HG03442 (cell line): ENCODE measurements around the gene TMPRSS3.

ENCODE experiments used
- ATAC-seq: cut with Tn5 transposase; IDR thresholded peaks from one replicate; pipeline ENCODE4 v1.9.1; 2021; ENCODE audit warnings: mild to moderate bottlenecking, moderate library complexity; ENCODE audit not compliant: unreplicated experiment

The TMPRSS3 gene

DNA sequence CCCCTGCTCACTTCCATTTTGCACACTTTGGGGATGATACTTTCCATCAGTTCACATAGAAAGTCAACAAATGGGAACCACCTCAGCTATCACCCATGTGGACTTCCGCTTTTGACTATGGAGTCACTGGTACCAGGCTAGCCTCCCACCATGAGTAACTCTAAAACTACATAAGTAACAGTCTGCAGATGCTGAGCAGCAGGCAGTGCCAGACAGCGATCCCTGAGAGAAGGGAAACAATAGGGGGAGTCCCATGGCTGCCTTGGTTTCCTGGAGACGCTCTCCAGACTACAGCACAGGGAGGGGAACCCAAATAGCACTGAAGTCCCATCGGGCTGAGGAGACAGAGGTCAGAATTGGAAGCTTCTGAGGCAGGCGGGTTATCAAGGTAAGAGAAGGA, 42.2 kb downstream of the TMPRSS3 start:
- no peak for ATAC-seq

DNA sequence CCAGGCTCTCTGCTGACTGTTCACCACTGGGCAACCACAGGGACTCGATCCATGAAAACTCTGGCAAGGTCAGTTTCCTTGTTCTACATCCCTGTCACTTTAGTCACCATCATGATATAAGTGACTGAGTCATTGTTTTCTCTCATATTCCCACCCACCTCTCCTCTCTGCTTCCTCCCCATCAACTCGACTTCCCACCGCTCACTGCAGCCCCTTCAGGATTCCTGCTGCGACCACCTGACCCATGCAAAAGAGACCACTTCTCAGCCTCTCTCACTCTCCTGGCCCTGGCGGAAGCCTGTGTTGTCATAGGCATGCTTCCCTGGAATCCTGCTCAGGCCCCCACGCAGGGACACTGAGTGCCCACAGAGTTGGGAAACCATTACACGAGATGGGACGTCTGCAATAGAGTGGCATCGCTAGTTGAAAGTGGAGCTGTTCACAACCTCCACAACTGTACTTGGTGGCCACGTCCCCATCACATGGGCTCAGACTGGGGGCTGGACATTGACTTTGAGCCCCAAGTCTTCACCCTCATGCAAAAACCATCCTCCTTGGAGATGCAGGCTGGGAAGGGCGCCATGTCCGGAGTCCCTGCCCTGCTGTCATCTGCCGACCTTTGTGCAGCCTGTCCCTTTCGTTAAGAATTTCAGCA, 43.3 kb downstream of the TMPRSS3 start:
- ATAC-seq = no peak

DNA sequence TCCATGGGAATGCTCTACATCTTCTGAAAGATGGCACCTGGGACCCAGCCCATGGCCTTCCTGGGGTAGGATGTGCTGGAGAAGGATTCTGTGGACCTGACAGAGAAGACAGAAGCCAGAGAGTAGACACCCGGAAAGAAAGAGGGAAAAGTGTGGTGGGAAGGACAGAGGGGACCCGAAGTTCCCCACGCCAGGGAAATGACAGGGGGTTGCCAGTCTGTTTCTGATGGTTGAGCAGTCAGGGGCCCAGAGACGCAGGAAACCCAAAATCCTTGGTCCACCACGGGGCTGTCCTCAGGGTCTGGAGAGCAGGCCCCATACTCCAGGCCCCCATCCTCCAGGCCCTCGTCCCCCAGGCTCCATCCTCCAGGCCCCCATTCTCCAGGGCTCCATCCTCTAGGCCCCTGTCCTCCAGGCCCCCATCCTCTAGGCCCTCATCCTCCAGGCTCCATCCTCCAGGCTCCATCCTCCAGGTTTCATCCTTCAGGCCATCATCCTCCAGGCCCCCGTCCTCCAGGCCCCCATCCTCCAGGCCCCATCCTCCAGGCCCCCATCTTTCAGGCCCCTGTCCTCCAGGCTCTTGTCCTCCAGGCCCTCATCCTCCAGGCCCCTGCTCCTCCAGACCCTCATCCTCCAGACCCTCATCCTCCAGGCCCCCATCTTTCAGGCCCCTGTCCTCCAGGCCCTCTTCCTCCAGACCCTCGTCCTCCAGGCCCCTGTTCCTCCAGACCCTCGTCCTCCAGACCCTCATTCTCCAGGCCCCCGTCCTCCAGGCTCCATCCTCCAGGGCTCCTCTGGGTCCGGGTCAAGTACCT, 44.0 kb downstream of the TMPRSS3 start:
- ATAC-seq = no peak

DNA sequence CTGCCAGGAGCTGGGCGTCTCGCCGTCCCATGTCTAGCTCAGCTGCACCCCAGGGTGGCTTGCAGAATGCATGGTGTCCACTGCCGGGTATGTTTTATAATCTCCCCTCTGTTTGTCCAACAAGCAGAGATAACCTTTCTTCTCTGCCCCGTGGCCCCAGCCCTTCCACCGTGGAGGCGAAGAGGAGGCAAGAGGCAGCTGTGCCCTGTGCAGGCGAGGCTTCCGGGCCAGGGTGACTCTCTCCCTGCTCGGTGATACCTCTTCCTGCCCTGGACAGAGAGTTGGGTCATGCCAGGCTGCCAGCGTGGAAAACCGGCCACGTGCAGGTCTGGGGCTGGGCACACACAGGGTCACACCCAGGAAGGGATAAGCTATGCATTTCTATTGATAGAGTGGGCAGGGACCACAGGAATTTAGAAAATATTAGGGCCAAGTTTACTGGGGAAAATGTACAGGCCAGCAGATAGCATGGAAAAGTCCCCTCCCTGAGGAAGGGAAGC, 44.9 kb downstream of the TMPRSS3 start, which contains the start of gene TFF2:
Gene TFF2 (minus strand): TSS at position 68 of the 500 bp plus-strand sequence. CDS start 37 bp downstream, at position 31.
- no peak for ATAC-seq

DNA sequence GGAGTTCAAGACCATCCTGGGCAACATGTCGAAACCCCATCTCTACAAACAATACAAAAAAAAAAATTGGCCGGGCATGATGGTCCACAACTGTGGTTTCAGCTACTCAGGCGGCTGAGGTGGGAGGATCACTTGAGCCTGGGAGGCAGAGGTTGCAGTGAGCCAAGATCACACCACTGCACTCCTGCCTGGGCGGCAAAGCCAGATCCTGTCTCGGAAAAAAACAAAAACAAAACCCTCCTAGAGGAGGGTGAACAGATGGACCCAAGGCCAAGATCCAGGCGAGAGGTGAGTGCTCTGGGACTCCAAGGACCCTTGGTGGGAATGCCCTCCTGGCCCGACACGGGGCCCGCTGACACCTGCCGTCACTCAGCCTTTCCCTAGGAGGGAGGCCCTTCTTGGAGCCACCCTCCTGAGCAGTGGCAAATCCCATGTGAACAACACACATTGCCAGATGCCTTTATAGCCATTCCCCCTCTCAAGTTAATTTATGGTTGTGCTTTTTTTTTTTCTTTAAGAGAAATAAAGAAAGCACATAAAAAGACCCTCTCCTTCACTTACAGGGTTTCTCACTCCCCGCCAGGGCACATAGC, 45.4 kb downstream of the TMPRSS3 start:
- ATAC-seq = no peak

DNA sequence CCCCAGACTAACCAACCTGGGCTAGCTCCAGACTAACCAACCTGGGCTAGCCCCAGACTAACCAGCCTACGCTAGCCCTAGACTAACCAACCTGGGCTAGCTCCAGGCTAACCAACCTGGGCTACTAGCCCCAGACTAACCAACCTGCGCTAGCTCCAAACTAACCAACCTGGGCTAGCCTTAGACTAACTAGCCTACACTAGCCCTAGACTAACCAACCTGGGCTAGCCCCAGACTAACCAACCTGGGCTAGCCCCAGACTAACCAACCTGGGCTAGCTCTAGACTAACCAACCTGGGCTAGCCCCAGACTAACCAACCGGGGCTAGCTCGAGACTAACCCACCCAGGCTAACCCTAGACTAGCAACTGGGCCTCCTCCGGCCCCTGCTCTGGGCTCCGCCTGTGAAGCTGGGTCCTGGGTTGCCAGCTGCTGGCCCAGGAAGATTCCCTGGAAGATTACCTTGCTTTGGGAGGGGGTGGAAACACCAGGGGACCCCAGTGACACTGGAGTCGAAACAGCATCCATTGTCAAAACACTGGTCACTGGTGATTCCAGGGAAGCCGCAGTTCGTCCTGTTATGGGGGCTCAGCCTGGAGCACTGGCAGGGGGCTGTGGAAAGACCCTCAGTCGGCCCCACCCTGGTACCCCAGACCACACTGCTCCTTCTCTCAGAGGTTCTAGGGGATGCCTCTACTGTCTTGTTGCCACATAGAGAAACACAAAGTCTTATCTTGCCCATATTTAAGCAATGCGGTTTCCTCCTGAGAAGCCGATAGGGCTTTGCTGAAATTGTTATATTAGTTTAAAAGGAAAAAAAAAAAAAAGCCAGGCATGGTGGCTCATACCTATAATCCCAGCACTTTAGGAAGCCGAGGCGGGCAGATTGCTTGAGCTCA, 46.2 kb downstream of the TMPRSS3 start:
- ATAC-seq = no peak

DNA sequence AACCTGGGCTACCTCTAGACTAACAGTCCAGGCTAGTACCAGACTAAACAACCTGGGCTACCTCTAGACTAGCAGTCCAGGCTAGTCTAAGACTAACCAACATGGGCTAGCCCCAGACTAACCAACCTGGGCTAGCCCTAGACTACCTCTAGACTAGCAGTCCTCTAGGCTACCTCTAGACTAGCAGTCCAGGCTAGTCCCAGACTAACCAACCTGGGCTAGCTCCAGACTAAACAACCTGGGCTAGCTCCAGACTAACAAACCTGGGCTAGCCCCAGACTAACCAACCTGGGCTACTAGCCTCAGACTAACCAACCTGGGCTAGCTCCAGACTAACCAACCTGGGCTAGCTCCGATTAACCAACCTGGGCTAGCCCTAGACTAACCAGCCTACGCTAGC, 47.1 kb downstream of the TMPRSS3 start:
- no peak for ATAC-seq

DNA sequence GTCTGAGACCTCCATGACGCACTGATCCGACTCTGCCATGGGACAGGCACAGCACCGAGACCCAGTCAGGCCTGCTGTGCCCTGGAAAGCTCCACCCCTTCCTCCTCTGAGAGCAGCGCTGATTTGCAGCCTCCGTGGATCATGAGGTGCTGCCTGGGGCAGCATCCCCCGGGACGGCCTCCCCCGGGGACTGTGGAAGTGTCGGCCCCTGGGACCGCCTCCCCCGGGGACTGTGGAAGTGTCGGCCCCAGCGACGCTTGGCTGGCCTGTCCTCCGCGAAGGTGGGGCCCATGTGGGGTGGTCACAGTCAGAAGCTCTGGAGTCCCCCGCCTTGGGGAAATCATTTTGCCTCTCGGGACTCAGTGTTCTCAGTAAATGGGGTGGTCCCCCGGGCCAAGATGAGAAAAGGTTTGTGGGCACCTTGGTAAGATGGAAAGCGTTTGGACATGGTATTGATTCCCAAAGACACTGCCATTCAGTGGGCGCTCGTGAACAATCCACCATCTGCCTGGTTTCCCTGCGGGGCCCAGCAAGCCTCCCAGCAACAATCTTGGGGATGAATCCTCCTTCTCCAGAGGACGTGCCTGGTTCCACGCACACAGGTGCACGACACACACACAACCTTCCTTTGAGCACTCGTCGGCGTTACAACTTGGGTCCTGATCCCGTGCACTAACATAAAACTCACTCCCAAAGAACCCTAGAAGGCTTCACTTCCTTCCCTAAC, 48.1 kb downstream of the TMPRSS3 start:
- no peak for ATAC-seq

DNA sequence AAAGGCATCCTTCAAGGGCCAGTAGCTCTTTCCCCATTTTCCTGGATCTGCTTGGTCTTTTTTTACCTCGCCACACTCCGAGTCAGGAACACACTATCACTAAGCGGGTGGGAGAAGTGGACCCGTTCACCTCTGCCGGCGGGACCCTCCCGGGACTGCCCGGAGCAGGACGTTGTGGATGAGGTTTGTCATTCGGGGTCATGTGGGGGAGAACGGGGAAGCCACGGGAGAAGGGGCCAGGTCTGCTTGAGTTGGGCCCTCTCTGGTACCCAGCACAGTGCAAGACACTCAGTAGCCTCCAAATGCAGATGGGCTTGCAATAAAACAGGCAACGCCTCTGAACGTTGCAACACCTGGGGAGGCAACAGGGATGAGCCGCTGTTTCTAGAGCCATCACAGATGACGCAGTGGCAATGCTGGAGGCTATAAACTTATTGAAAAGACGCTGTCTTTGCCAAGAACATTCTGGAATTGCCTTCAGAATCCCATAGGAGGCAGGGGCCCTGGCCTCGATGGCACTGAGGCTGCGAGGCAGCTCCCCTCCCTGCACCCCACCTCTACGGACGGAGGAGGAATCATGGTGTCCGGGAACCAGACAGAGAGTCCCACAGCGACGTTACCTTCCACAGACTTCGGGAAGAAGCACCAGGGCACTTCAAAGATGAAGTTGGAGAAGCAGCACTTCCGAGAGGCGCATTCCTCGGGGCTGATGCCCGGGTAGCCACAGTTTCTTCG, 48.8 kb downstream of the TMPRSS3 start:
- ATAC-seq = no peak

DNA sequence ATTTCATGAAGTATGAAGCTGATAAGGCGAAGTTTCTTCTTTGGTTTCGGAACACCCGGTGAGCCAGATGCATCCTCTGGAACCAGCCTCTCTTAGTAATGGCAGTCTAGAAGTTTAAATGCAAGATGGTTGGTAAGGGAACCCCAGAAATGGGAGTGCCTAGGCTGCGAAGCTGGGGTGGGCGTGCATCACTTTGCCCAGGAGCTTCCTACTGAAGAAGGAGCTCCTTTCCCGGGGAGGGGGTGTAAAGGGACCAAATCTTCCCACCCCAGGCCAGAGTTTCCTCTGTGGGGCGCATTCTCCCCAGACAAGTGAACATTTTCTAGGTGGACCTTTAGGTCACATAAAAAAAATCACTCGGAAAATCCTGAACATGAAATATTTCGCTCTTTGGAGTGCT, 49.4 kb downstream of the TMPRSS3 start:
- ATAC-seq = no peak

DNA sequence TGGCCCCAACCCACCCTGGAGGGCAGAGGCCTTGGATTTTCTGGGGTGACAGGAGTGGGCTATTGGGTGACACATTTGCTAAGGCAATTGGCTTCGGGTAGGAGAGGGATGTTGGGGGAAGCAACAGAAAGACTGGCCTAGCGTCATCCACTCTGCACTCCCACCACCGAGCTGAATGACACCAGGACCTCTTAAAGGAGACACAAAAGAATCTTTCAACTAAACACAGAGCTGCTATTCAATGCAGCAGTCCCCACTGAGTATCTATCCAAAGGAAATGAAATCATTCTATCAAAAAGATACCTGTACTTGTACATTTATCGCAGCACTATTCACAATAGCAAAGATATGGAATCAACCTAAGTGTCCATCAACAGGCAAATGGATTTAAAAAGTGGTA, 51.2 kb downstream of the TMPRSS3 start:
- ATAC-seq = no peak

DNA sequence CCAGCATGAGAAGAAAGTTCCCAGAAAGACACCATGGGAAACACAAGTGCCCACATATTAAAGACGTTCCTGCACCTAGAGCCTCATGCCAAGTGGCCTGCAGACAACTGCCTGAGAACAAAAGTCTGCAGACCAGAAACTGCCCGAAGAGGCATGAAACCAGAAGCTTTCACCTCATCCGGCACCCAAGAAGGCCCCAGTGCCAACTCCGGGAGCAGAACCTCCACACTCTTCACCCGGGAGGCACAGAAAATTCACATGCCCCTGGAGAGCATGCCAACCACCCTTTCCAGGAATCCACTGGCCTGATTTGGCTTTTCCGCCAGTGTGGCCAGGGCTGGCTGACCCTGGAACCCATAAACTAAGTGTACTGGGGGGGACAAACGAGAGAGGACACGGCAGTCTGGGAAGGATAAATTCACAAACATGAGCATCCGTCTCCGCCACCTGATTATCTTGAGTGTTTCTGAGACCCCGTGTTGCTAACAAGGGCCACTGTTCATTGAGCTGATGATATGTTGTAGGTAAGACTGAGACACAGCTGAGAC, 51.8 kb downstream of the TMPRSS3 start:
- no peak for ATAC-seq

DNA sequence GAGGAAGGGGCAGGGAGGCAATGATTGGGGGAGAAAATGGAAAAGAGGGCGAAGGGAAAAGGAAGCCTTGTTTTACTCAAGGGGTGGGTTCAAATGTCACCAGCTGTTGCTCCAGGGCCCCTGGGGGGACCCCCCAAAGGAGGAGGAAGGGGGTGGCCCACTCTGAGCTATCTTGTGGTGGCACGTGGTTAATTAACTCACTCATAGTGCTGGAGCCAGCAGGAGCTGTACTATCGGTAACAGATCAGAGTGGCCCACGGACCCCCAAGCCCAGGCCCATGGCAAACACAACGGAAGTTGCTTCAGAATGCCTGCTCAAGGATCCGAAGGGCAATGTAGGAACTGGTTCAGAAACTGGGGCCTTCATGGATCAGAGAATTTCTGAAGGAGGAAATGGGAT, 52.3 kb downstream of the TMPRSS3 start:
- no peak for ATAC-seq

DNA sequence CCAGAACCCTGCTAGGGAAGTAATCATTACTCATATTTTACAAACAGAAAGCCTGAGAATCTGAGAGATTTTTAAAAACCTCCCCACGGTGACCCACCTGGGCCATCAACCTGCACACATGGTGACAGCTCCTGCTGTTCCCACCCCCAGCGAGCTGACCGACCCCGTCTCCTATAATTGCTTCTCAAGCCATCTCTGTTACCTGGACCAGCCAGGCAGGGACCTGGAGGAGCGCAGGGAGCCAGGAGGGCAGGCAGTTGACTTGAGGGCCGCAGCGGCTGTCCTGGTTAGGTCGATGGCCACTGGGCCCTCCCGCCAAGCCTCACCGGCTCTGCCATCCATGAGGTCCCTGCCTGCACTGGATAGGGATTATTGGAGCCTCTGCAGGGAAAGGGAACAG, 52.8 kb downstream of the TMPRSS3 start:
- no peak for ATAC-seq

DNA sequence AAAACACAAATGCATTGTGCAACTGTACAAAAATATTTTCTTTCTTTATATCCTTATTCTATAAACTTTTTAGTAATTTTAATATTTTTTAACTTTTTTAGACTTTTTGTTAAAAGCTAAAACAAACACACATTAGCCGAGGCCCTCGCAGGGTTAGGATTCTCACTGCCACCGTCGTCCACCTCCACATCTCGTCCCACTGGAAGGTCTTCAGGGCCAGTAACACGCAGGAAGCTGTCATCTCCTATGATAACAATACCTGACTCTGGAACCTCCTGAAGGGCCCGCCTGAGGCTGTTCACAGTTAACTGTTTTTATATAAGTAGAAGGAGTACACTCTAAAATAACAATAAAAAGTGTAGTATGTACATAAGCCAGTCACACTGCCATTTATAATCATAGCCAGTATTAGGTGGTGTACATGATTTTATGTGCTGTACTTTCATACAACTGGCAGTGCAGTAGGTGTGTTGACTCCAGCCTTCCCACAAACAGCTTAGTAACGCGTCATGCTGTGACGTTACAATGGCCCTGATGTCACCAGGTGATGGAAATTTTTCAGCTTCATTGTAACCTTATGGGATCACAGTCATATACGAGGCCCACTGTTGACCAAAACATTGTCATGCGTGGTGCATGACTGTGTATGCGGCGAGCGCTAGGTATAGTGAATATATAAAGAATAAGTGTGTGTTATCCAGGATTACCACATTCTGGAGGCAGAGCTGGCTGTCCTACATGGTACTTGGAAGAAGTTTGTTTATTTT, 53.9 kb downstream of the TMPRSS3 start:
- no peak for ATAC-seq

DNA sequence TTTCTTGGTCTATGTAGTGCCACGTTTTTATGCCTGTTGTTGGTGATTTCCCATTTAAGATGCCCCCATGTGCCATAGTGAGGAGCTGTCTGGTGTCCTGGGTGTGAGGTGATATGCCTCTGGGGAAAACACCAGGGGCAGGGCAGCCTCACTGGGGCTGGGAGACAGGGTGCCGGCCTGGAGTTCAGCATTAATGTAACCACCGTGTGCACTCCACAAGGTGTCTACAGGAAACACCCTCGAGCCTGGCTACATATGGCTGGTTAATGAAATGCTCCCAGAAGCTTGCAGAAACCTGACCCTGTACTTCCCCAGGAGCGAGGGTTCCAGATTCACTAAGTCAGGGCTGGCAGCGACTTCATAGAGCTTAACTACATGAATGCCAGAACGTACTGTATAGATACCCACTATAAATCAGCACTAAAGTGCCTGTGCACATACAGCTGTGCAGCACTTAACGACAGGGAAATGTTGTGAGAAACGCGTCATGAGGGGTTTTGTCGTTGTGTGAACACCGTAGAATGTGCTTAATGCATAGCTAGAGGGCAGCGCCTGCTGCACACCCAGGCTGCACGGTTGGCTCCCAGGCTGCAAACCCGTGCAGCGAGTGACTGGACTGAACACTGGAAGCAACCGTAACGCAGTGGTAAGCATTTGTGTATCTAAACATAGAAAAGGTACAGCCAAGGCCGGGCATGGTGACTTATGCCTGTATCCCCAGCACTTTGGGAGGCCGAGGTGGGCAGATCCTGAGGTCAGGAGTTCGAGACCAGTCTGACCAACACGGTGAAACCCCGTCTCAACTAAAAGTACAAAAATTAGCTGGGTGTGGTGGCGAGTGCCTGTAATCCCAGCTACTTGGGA, 55.4 kb downstream of the TMPRSS3 start:
- ATAC-seq = no peak
